PFSK-1 (cell line): ENCODE measurements around the gene NRXN3.

Experiments
- FOXP2 ChIP-seq: optimal IDR thresholded peaks from 2 replicates; pipeline ENCODE3; 2011; ENCODE audit warnings: borderline replicate concordance, control low read depth, inconsistent platforms; ENCODE audit not compliant: insufficient read depth; ENCODE audit errors: extremely low read length, extremely low read depth
- POLR2AphosphoS5 ChIP-seq: IDR thresholded peaks from 2 replicates; pipeline ENCODE4 v1.6.1; 2012; ENCODE audit warnings: low read depth, mild to moderate bottlenecking, control low read depth, low read length, moderate library complexity
- REST ChIP-seq, 2 experiments: IDR thresholded peaks; 2 replicates each; pipeline versions ENCODE4 v1.6.1 to v1.8.0; 2011 to 2012; ENCODE audit warnings: low read depth in 2 of 2, low read length in 2 of 2, control low read depth in 1 of 2, inconsistent platforms in 1 of 2, mild to moderate bottlenecking in 1 of 2, moderate library complexity in 1 of 2; ENCODE audit not compliant: insufficient read depth in 1 of 2
- SIN3A ChIP-seq: IDR thresholded peaks from 2 replicates; pipeline ENCODE4 v1.6.1; 2012; ENCODE audit warnings: mild to moderate bottlenecking, low read length, moderate library complexity, borderline replicate concordance; ENCODE audit not compliant: insufficient read depth
- TAF1 ChIP-seq: IDR thresholded peaks from 2 replicates; pipeline ENCODE4 v1.6.1; 2012; ENCODE audit warnings: low read length, control low read depth, borderline replicate concordance; ENCODE audit not compliant: insufficient read depth

The NRXN3 gene

GRCh38 chr14:79242666-79243065, 1072.5 kb downstream of the NRXN3 start:
- no peak for TF ChIP-seq FOXP2
- TF ChIP-seq POLR2AphosphoS5 = no peak
- no peak for TF ChIP-seq TAF1
- no peak for TF ChIP-seq REST (IDR thresholded peaks at IDR 0.05; ENCODE audit: insufficient read depth in 1 of 2, low read depth in 2 of 2, low read length in 2 of 2)

GRCh38 chr14:79246173-79246572, 1076.0 kb downstream of the NRXN3 start:
- TF ChIP-seq REST (IDR thresholded peaks at IDR 0.05; ENCODE audit: insufficient read depth in 1 of 2, low read depth in 2 of 2, low read length in 2 of 2) = no peak
- TF ChIP-seq SIN3A = no peak
- no peak for TF ChIP-seq TAF1
- TF ChIP-seq FOXP2 = no peak
- no peak for TF ChIP-seq POLR2AphosphoS5

- TF ChIP-seq SIN3A = no peak
- TF ChIP-seq FOXP2 = no peak
- no peak for TF ChIP-seq TAF1
- TF ChIP-seq REST (IDR thresholded peaks at IDR 0.05; ENCODE audit: insufficient read depth in 1 of 2, low read depth in 2 of 2, low read length in 2 of 2) = no peak
- no peak for TF ChIP-seq POLR2AphosphoS5
Measured at GRCh38 chr14:79248126-79248525, 1078.0 kb downstream of the NRXN3 start.

- no peak for TF ChIP-seq FOXP2
- no peak for TF ChIP-seq SIN3A
- TF ChIP-seq TAF1 = no peak
- no peak for TF ChIP-seq POLR2AphosphoS5
Measured at GRCh38 chr14:79248771-79249170, 1078.6 kb downstream of the NRXN3 start.

- TF ChIP-seq FOXP2 (no peak), REST (IDR thresholded peaks at IDR 0.05; ENCODE audit: insufficient read depth in 1 of 2, low read depth in 2 of 2, low read length in 2 of 2) (no peak), SIN3A (no peak), TAF1 (no peak), POLR2AphosphoS5 (no peak)
Measured at GRCh38 chr14:79251278-79251677, 1081.1 kb downstream of the NRXN3 start.
